ENCODE measurements around the gene GABRD.

Gene GABRD

GRCh38 chr1:2053784-2054376 is 34.7 kb downstream of the GABRD start:
- no peak for DNase-seq (ENCODE audit: low spot score)

- no peak for DNase-seq (ENCODE audit: low spot score)
These were observed 35.4 kb downstream of the GABRD start for GRCh38 chr1:2054560-2054959.

DNA sequence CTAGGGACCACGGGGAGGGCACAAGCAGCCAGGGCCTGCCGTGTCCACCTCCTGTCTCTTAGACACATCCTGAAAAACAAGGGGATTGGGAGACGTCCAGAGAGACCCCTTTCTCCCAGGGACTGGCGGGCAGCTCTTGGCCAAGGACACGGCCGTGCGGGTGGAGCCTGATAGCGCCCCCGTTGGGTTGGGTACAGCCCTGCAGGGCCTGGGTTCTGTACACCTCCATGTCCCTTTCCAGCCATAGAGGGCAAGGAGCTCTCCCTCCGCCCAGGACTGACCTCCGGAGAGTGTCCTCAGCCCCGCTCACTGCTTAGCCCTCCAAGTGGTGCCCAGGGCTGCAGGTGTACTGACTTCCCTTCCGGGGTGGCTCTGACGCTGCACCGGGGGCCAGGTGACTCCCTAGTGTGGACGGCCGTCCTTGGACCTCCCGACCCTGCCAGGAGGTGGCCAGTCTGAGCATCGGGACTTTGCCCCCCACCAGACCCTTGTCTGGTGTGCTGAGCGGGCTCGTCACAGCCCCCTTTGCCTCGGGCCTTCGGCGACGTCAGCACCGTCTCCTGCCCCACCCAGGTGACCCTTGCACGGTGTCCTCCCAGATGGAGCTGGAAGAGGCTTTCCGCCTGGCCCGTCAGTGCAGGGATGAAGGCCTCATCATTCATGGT is 36.9 kb downstream of the GABRD start:
- DNase-seq (ENCODE audit: low spot score), result no peak

DNA sequence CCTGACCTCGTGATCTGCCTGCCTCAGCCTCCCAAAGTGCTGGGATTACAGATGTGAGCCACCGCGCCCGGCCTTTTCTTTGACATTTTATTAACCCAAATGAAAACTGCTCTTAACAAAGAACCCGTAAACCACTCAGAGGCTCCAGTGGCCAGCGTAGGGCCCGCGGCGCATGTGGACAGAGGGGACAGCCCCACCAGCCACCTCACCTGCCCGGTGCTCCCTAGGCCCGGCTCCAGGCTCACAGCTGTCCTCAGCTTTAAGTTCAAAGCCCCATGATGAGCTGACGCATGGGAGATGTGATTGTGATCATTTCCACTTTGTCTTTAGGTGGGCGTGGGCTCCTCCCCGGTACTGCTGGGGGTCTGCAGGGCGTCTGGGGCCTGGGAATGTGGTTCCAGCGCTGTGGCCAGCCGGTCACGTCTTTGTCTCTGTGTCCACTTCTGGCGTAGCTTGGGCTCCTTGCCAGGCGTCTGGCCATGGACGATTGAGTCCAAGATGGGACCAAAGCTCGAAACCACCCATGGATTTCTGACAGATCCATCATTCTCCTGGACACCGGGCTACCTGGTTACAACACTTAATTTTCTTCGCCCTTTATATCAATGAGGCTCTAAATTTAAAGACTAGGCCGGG is 37.9 kb downstream of the GABRD start:
- DNase-seq (ENCODE audit: low spot score), result no peak

DNA sequence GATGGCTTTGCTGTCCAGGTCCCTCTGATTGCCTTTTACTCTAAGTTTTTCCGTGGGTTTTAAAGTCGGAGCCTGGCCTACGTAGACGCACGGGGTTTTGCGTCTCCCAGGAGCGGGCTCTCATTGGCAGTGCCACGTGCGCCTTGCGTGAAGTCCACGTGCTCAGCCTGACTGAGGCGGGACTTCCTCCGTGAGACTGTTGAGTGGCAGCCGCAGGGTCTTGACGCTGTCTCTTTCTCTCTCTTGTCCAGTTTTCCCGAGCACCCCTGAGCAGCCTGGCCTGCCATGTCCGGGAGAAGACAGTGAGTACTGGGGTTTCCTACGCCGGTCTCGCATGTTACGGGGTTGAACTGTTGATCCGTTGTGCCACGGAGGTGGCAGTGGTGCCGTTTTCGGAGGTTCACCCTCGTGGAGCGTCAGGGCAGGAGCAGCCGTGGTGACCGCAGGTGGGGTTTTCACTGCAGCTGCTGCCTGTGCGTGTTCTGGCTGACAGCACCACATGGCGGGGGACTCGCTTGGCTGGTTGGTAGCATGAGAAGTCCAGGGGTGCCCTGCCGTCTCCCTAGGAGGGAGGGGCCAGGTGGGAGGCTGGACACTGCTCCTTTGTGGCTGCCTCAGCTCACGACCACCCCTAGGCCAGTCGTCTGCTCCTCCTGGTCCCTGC is 40.3 kb downstream of the GABRD start:
- DNase-seq (ENCODE audit: low spot score), result no peak

GRCh38 chr1:2060072-2060471 is 40.9 kb downstream of the GABRD start:
- DNase-seq (ENCODE audit: low spot score), result no peak

- no peak for DNase-seq (ENCODE audit: low spot score)
These were observed 41.4 kb downstream of the GABRD start for GRCh38 chr1:2060535-2060934.

GRCh38 chr1:2061065-2061778 is 42.1 kb downstream of the GABRD start:
- DNase-seq (ENCODE audit: low spot score), result no peak

GRCh38 chr1:2065699-2066098 is 46.6 kb downstream of the GABRD start:
- DNase-seq (ENCODE audit: low spot score), result no peak

DNA sequence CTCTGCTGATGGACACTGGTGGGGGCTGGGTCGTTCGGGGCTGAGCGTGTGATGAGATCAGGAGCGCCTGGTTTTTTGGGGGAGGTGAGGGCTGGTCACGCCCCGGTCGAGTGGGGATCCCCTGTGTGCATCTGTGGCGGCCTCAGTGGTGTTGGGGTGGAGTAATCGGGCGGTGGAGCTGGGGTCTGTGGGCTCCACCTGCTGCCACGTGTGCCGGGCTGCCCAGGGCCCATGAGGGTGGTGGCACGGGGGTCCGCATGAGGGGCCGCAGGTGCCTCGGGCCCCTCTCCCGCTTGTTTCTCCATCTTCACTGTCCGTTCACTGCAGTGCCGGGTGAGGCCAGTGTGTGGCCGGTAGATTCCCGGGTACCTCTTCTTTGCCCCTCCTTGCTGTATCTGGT is 48.2 kb downstream of the GABRD start:
- no peak for DNase-seq (ENCODE audit: low spot score)

DNA sequence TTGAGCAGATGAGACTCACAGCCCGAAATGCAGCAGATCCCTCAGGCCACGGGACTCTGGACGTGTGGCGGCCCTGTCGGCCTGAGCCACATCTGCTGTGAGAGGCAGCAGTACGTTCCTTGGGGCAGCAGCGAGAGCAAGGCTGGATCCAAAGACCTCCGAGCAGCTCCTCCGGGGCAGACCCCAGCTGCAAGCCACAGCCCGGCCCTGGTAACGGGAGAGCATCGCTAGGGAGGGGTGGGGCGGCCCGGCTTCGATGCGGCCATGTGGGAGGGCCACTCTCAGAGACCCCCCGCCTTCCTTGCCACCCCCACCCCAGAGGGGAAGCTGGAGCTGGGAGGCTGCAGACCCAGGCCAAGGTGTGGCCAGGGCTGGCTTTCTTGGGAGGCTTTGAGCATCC is 48.8 kb downstream of the GABRD start:
- no peak for DNase-seq (ENCODE audit: low spot score)

GRCh38 chr1:2068951-2069350 is 49.8 kb downstream of the GABRD start:
- DNase-seq (ENCODE audit: low spot score), result no peak

GRCh38 chr1:2070016-2070415 is 50.9 kb downstream of the GABRD start:
- no peak for DNase-seq (ENCODE audit: low spot score)

GRCh38 chr1:2070800-2071530 is 51.8 kb downstream of the GABRD start:
- no peak for DNase-seq (ENCODE audit: low spot score)

GRCh38 chr1:2072109-2072806 is 53.1 kb downstream of the GABRD start:
- no peak for DNase-seq (ENCODE audit: low spot score)

DNA sequence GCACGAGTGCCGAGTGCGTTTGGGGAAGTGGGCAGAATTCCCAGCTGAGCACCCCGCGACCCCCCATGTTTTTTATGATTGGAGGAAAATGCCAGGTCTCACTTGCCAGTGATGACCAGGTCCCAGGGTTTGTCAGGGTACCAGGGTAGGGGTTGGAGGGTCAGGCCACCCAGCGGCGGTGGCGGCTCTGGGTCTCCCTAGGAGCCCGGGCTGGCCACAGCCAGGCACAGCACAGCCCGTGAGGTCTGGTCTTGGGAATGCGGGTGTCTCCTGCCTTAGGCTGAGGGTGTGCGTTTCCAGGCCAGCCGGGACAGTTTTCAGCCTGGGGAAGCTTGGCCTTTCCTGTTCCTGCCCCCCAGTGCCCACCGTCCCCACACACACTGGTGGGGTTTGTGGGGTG is 53.7 kb downstream of the GABRD start:
- DNase-seq (ENCODE audit: low spot score), result no peak

GRCh38 chr1:2073382-2074230 is 54.5 kb downstream of the GABRD start:
- no peak for DNase-seq (ENCODE audit: low spot score)

DNA sequence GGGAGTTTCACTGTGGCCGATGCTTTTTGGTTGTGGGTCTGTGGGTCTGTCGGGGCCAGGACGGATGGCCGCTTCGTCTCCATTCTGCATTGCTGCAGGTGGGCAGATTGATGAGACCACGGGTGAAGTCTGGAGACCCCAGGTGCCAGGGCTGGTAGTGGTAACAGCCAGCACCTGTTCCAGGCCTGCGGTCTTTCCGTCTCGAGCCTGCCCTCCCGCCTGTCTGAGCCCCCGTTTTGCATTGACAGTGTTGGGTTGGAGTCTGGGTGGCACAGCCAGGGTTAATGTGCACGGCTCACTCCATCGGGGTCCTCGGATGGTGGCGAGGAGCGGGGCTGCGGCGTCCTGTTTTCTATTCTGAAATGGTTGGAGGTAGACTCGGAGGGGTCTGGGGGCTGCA is 55.3 kb downstream of the GABRD start:
- no peak for DNase-seq (ENCODE audit: low spot score)

DNA sequence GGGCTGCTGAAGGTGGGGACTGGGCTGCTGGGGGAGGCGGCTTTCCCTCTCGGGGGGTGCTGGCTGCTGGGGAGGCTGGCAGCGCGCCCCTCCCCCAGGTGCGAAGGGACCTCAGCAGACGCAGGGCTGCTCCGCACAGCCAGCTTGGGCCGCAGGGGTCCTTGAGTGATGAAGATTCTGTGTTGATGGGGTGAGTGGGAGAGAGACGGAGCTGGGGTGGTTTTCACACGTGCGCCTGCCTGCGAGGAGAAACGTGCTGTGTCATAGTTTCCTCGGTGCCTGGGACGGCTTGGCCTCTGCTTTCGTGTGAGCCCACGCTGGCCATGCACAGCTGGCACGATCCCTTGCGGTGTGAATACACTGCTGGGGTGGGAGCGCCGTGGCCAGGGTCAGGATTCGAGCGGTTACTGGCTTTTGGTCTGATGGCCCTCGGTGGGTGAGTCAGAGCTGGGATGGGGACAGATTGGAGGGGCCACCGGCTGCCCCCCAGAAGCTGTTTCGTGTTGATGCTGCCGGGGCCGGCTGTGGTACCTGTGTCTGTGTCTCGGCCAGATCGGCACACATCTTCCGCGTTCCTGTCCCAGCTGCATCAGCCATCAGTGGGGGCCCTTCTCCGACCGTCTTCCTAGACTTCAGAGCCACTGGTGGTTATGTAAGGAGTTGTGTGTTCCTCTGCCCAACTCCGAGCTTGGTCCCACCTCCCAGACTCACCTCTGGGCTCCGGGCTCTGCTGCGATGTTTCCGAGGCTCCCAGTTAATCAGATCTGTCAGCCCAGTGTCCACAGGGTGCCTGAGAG is 56.0 kb downstream of the GABRD start:
- no peak for DNase-seq (ENCODE audit: low spot score)

Measured in SW480 (cell line).